ENCODE results near the gene AMPD1.

Gene AMPD1

DNA sequence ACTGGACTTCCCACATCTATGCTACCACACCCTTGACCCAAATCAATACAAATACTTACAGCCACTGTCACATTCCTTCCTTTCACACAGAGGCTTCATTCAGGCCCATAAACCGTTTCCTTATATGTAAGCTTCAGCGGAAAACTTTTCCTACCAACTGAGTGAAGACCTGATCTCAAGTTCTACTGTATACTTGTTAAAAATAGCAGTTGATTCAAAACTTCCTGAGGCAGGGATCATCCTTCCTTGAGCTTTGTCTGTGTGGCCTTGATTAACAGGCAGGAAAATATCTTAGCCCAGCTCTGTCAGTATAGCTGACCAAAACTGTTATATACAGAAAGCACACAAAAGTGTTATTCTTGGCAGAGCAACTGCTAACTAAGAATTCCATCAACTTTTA lies 68.2 kb downstream of the AMPD1 start:
- DNase-seq: no peak

DNA sequence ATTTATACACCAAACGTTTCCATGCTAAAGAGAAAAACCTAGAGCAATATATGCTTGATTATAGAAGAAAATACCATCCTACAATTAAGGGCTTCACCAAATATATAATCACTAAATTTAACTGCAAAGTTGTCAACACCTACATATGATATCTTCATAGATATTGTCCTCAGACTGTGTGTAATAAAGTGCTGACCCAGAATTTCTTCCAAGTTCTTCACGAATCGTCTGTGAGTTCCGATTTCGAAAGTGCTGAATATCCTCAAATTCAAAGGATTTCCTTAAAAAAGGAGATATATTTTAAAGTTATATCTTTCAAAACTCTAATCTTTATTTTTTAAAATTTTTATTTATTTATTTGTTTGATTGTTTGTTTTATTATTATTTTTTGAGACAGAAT lies 72.0 kb downstream of the AMPD1 start:
- no peak for DNase-seq

Data from CD4-positive, alpha-beta T cell treated with Interleukin-12 subunit alpha and Interleukin-12 subunit beta, for 1 hour (primary cell).